ENCODE measurements around the gene USP43. TPM values are rescaled to one million over a fixed set of nuclear protein-coding genes. Genes with fewer than 3 reads are reported as not detected.
"Not testable (repeated sequence)": the region's sequence is repeated elsewhere in the genome, so short reads cannot be mapped to it uniquely, and the experiment has no call there.

The USP43 gene
- 3.5 TPM for polyA plus RNA-seq (2012; ENCODE audit: insufficient read depth, insufficient read length)

GRCh38 chr17:9644910-9645751, at the start of gene USP43:
Gene USP43, plus strand, starts transcription at chr17:9645517. Its CDS starts 116 bp downstream, at chr17:9645633.
- DNase-seq (ENCODE audit: low read depth, low spot score), result no peak
- H3K4me3 ChIP-seq (ENCODE audit: low read length), result peak within 1 kb of the TSS; percentile 69

GRCh38 chr17:9597638-9598037, 47.7 kb upstream of the USP43 start:
- DNase-seq (ENCODE audit: low read depth, low spot score); H3K4me3 ChIP-seq (ENCODE audit: low read length): not testable (repeated sequence)

GRCh38 chr17:9598661-9599060, 46.7 kb upstream of the USP43 start:
- H3K4me3 ChIP-seq (ENCODE audit: low read length), result no peak overlapping the region
- no peak for DNase-seq (ENCODE audit: low read depth, low spot score)

GRCh38 chr17:9604583-9604982, 40.7 kb upstream of the USP43 start:
- DNase-seq (ENCODE audit: low read depth, low spot score); H3K4me3 ChIP-seq (ENCODE audit: low read length): not testable (repeated sequence)

GRCh38 chr17:9606453-9606852, 38.9 kb upstream of the USP43 start:
- no peak for DNase-seq (ENCODE audit: low read depth, low spot score)
- no peak overlapping the region for H3K4me3 ChIP-seq (ENCODE audit: low read length)

- not testable (repeated sequence) for DNase-seq (ENCODE audit: low read depth, low spot score); H3K4me3 ChIP-seq (ENCODE audit: low read length)
Measured at GRCh38 chr17:9607058-9607457, 38.3 kb upstream of the USP43 start.

- no peak overlapping the region for H3K4me3 ChIP-seq (ENCODE audit: low read length)
- no peak for DNase-seq (ENCODE audit: low read depth, low spot score)
Measured at GRCh38 chr17:9611557-9611956, 33.8 kb upstream of the USP43 start.

GRCh38 chr17:9612006-9612405, 33.3 kb upstream of the USP43 start:
- no peak for DNase-seq (ENCODE audit: low read depth, low spot score)
- no peak overlapping the region for H3K4me3 ChIP-seq (ENCODE audit: low read length)

GRCh38 chr17:9615486-9615885, 29.8 kb upstream of the USP43 start:
- no peak overlapping the region for H3K4me3 ChIP-seq (ENCODE audit: low read length)
- no peak for DNase-seq (ENCODE audit: low read depth, low spot score)

- H3K4me3 ChIP-seq (ENCODE audit: low read length), result no peak overlapping the region
- DNase-seq (ENCODE audit: low read depth, low spot score), result no peak
Measured at GRCh38 chr17:9622961-9623360, 22.4 kb upstream of the USP43 start.

GRCh38 chr17:9628509-9628908, 16.8 kb upstream of the USP43 start:
- DNase-seq (ENCODE audit: low read depth, low spot score), result no peak
- no peak overlapping the region for H3K4me3 ChIP-seq (ENCODE audit: low read length)

GRCh38 chr17:9632741-9633140, 12.6 kb upstream of the USP43 start:
- DNase-seq (ENCODE audit: low read depth, low spot score), result no peak
- no peak overlapping the region for H3K4me3 ChIP-seq (ENCODE audit: low read length)

GRCh38 chr17:9635340-9635739, 10.0 kb upstream of the USP43 start:
- no peak for DNase-seq (ENCODE audit: low read depth, low spot score)
- no peak overlapping the region for H3K4me3 ChIP-seq (ENCODE audit: low read length)

- DNase-seq (ENCODE audit: low read depth, low spot score), result no peak
- no peak overlapping the region for H3K4me3 ChIP-seq (ENCODE audit: low read length)
Measured at GRCh38 chr17:9636501-9636900, 8.8 kb upstream of the USP43 start.

GRCh38 chr17:9640388-9640787, 4.9 kb upstream of the USP43 start:
- DNase-seq (ENCODE audit: low read depth, low spot score); H3K4me3 ChIP-seq (ENCODE audit: low read length): not testable (repeated sequence)

- H3K4me3 ChIP-seq (ENCODE audit: low read length), result no peak overlapping the region
- DNase-seq (ENCODE audit: low read depth, low spot score), result no peak
Measured at GRCh38 chr17:9643611-9644010, 1.7 kb upstream of the USP43 start.

- DNase-seq (ENCODE audit: low read depth, low spot score), result no peak
- H3K4me3 ChIP-seq (ENCODE audit: low read length), result peak overlapping the region; percentile 69; the same call in 1 of the 2 replicates
Measured at GRCh38 chr17:9645851-9646545, 681 bp downstream of the USP43 start.

- no peak overlapping the region for H3K4me3 ChIP-seq (ENCODE audit: low read length)
- DNase-seq (ENCODE audit: low read depth, low spot score), result no peak
Measured at GRCh38 chr17:9646546-9646885, 1.2 kb downstream of the USP43 start.

- no peak for DNase-seq (ENCODE audit: low read depth, low spot score)
- no peak overlapping the region for H3K4me3 ChIP-seq (ENCODE audit: low read length)
Measured at GRCh38 chr17:9647014-9647413, 1.7 kb downstream of the USP43 start.

GRCh38 chr17:9648521-9649110, 3.3 kb downstream of the USP43 start:
- H3K4me3 ChIP-seq (ENCODE audit: low read length), result no peak overlapping the region
- DNase-seq (ENCODE audit: low read depth, low spot score), result no peak
